Spinal cord (tissue), 10 donors: ENCODE data around the gene BBX. TPM values are rescaled to one million over a fixed set of nuclear protein-coding genes. Genes with fewer than 3 reads are reported as not detected.

ENCODE experiments used
- DNase-seq, 6 donors: peaks; one replicate each; pipeline versions ENCODE4 v3.0.0 to v3.0.0-alpha.2; 2013 to 2015; ENCODE audit warnings: low spot score in 6 of 6, low read depth in 4 of 6
- H3K27ac ChIP-seq: one replicate; pipeline ENCODE4 v1.5.1; 2013; ENCODE audit warnings: low read depth, low read length, control low read depth
- H3K27me3 ChIP-seq: one replicate; pipeline ENCODE4 v1.6.1; 2013; ENCODE audit warnings: low read length; ENCODE audit not compliant: control insufficient read depth, insufficient read depth
- H3K36me3 ChIP-seq: one replicate; pipeline ENCODE4 v1.6.1; 2013; ENCODE audit warnings: low read length; ENCODE audit not compliant: control insufficient read depth, insufficient read depth
- H3K4me1 ChIP-seq: one replicate; pipeline ENCODE4 v1.6.1; 2013; ENCODE audit warnings: low read length; ENCODE audit not compliant: control insufficient read depth, insufficient read depth
- H3K4me3 ChIP-seq: one replicate; pipeline ENCODE4 v1.5.1; 2013; ENCODE audit warnings: low read depth, low read length, control low read depth
- H3K9me3 ChIP-seq: one replicate; pipeline ENCODE4 v1.6.1; 2013; ENCODE audit warnings: low read length; ENCODE audit not compliant: control insufficient read depth, insufficient read depth
- WGBS: methylation state at CpG from one replicate; pipeline ENCODE4 v1.1.5; 2013; ENCODE audit warnings: missing lambda C conversion rate; ENCODE audit not compliant: insufficient coverage; 5-methylcytosine and 5-hydroxymethylcytosine counted together
- polyA plus RNA-seq, 2 donors: library from polyadenylated mRNA; unstranded; fragments of 120-200 nt; gene quantifications; one replicate each; pipeline ENCODE4 v1.2.1, GENCODE V29; 2013; ENCODE audit not compliant: insufficient read length in 2 of 2
- total RNA-seq, 2 donors: library from RNA; depleted of rRNA in 1 of 2; stranded (reverse); fragments of 120-200 nt in 1 of 2; fragments of >200 nt in 1 of 2; gene quantifications; one replicate each; pipeline versions ENCODE4 v1.2.3 to v1.2.4, GENCODE V29; 2013 to 2014
- donor health status: healthy.

The BBX gene
- total and polyA plus RNA-seq, 4 donors = 20.6 to 72.0 (median 49.1) TPM

GRCh38 chr3:107514453-107514852 lies 8.3 kb upstream of the BBX start:
- H3K4me1 ChIP-seq = no peaks in the 10 kb centered on the region
- no CpG with 5 or more reads among the region's 1 CpG for whole genome bisulfite sequencing
- H3K27ac ChIP-seq = no peak overlapping the region
- DNase-seq = no peak
- H3K4me3 ChIP-seq = no peak overlapping the region
- H3K36me3 ChIP-seq = no peaks in the 10 kb centered on the region
- H3K9me3 ChIP-seq = no peaks in the 10 kb centered on the region
- H3K27me3 ChIP-seq = no peaks in the 10 kb centered on the region

- Histone ChIP-seq H3K27ac (no peak overlapping the region), H3K36me3 (no peaks in the 10 kb centered on the region), H3K9me3 (no peaks in the 10 kb centered on the region), H3K4me1 (no peaks in the 10 kb centered on the region), H3K27me3 (no peaks in the 10 kb centered on the region), H3K4me3 (no peak overlapping the region)
- no CpG with 5 or more reads among the region's 3 CpGs for WGBS
- DNase-seq = no peak
Observed at GRCh38 chr3:107516475-107516874, 6.3 kb upstream of the BBX start.

- H3K4me3 ChIP-seq = no peak overlapping the region
- DNase-seq = no peak
- no peak overlapping the region for H3K27ac ChIP-seq
- no peaks in the 10 kb centered on the region for H3K9me3 ChIP-seq
- WGBS = no CpG with 5 or more reads among the region's 4 CpGs
- H3K36me3 ChIP-seq = no peaks in the 10 kb centered on the region
- no peaks in the 10 kb centered on the region for H3K27me3 ChIP-seq
- peaks cover 5% of the 10 kb centered on the region for H3K4me1 ChIP-seq
Observed at GRCh38 chr3:107520535-107520934, 2.2 kb upstream of the BBX start.

- Histone ChIP-seq H3K36me3 (no peaks in the 10 kb centered on the region), H3K9me3 (no peaks in the 10 kb centered on the region), H3K27ac (no peak overlapping the region), H3K4me1 (peaks cover 11% of the 10 kb centered on the region), H3K4me3 (no peak overlapping the region), H3K27me3 (no peaks in the 10 kb centered on the region)
- no CpG with 5 or more reads among the region's 3 CpGs for WGBS
- DNase-seq = no peak
Observed at GRCh38 chr3:107521469-107522059, 1.2 kb upstream of the BBX start.

GRCh38 chr3:107523289-107523538 lies 452 bp downstream of the BBX start:
- no peaks in the 10 kb centered on the region for H3K9me3 ChIP-seq
- H3K4me1 ChIP-seq = peaks cover 11% of the 10 kb centered on the region
- peak overlapping the region; percentile 84 for H3K4me3 ChIP-seq
- DNase-seq = peak in 4 of 6 donors; percentile 12 to 75 (median 34)
- 0% methylated on average over 27 of the region's 27 CpGs for WGBS
- H3K36me3 ChIP-seq = no peaks in the 10 kb centered on the region
- H3K27me3 ChIP-seq = no peaks in the 10 kb centered on the region
- peak overlapping the region; percentile 96 for H3K27ac ChIP-seq

GRCh38 chr3:107523539-107524325 lies 970 bp downstream of the BBX start:
- Histone ChIP-seq H3K9me3 (no peaks in the 10 kb centered on the region), H3K36me3 (no peaks in the 10 kb centered on the region), H3K27ac (peak overlapping the region; percentile 96), H3K4me1 (peaks cover 11% of the 10 kb centered on the region), H3K4me3 (peak overlapping the region; percentile 84), H3K27me3 (no peaks in the 10 kb centered on the region)
- peak; percentile 21 to 84 (median 57) for DNase-seq
- 0% methylated on average over 27 of the region's 40 CpGs for WGBS

GRCh38 chr3:107524326-107524840 lies 1.6 kb downstream of the BBX start:
- Histone ChIP-seq H3K36me3 (no peaks in the 10 kb centered on the region), H3K27ac (peak overlapping the region; percentile 96), H3K4me1 (peaks cover 11% of the 10 kb centered on the region), H3K27me3 (no peaks in the 10 kb centered on the region), H3K9me3 (no peaks in the 10 kb centered on the region), H3K4me3 (peak overlapping the region; percentile 84)
- DNase-seq = peak; percentile 12 to 68 (median 41)
- WGBS = 0% methylated on average over 5 of the region's 18 CpGs

- under 1% methylated on average over 64 of the region's 70 CpGs for WGBS
- H3K4me3 ChIP-seq = peak overlapping the region; percentile 84
- H3K4me1 ChIP-seq = peaks cover 11% of the 10 kb centered on the region
- DNase-seq = peak; percentile 4 to 68 (median 33)
- no peaks in the 10 kb centered on the region for H3K9me3 ChIP-seq
- no peaks in the 10 kb centered on the region for H3K36me3 ChIP-seq
- peak overlapping the region; percentile 96 for H3K27ac ChIP-seq
- no peaks in the 10 kb centered on the region for H3K27me3 ChIP-seq
Observed at GRCh38 chr3:107524841-107525643, 2.3 kb downstream of the BBX start.

- H3K27me3 ChIP-seq = no peaks in the 10 kb centered on the region
- peak in 4 of 6 donors; percentile 2 to 48 (median 26) for DNase-seq
- 1% methylated on average over 27 of the region's 28 CpGs for WGBS
Observed at GRCh38 chr3:107525644-107526305, 3.0 kb downstream of the BBX start.

More at GRCh38 chr3:107525644-107526305, 3.0 kb downstream of the BBX start:
- no peaks in the 10 kb centered on the region for H3K9me3 ChIP-seq
- peaks cover 11% of the 10 kb centered on the region for H3K4me1 ChIP-seq
- peak overlapping the region; percentile 75 for H3K4me3 ChIP-seq
- no peaks in the 10 kb centered on the region for H3K36me3 ChIP-seq
- peak overlapping the region; percentile 81 for H3K27ac ChIP-seq
